CD4-positive, alpha-beta T cell (primary cell): ENCODE measurements around the gene HPCAL1. TPM values are rescaled to one million over a fixed set of nuclear protein-coding genes. Genes with fewer than 3 reads are reported as not detected.

Experiments
- ATAC-seq: fragments of 200-7000 bp; cut with Tn5 transposase; one replicate; pipeline ENCODE4 v1.10.0; 2022; ENCODE audit warnings: mild to moderate bottlenecking; ENCODE audit not compliant: poor library complexity
- CTCF ChIA-PET: fragments of 350-600 bp; sonication (Branson Sonifier 250); formaldehyde crosslinking; loops from one replicate; lab custom pipeline; 2021; ENCODE audit warnings: antibody characterized with exemption, inconsistent platforms; lab: Charles Lee
- POLR2A ChIA-PET: fragments of 350-600 bp; sonication (Branson Sonifier 250); formaldehyde crosslinking; loops from one replicate; lab custom pipeline; 2021; ENCODE audit warnings: antibody characterized with exemption, inconsistent platforms; lab: Charles Lee
- DNase-seq, 14 experiments: peaks; one replicate each; pipeline ENCODE4 v3.0.0-alpha.2; 2013 to 2020; ENCODE audit warnings: mixed read lengths in 2 of 14
- H3K27ac ChIP-seq, 2 donors: one replicate each; pipeline versions ENCODE4 v1.5.1 to v1.7.0; 2013; ENCODE audit warnings: low read length in 2 of 2, low read depth in 1 of 2, mild to moderate bottlenecking in 1 of 2
- H3K27me3 ChIP-seq, 2 experiments: 1 replicate in 1 of 2; 2 replicates in 1 of 2; pipeline versions ENCODE4 v1.6.1 to v1.7.0; 2013; ENCODE audit warnings: low read length in 2 of 2, control low read depth in 1 of 2, mild to moderate bottlenecking in 1 of 2, moderate library complexity in 1 of 2; ENCODE audit not compliant: insufficient read depth in 2 of 2, control insufficient read depth in 1 of 2
- H3K36me3 ChIP-seq: one replicate; pipeline ENCODE4 v1.6.1; 2013; ENCODE audit warnings: low read length, control low read depth; ENCODE audit not compliant: insufficient read depth
- H3K4me1 ChIP-seq: one replicate; pipeline ENCODE4 v1.6.1; 2013; ENCODE audit warnings: low read length, control low read depth; ENCODE audit not compliant: insufficient read depth
- H3K4me3 ChIP-seq: one replicate; pipeline ENCODE4 v1.5.1; 2013; ENCODE audit warnings: mild to moderate bottlenecking, low read length, moderate library complexity
- H3K9me3 ChIP-seq, 2 experiments: 1 replicate in 1 of 2; 2 replicates in 1 of 2; pipeline versions ENCODE4 v1.6.1 to v1.7.0; 2013; ENCODE audit warnings: low read length in 2 of 2, mild to moderate bottlenecking in 2 of 2, control low read depth in 1 of 2, moderate library complexity in 1 of 2; ENCODE audit not compliant: control insufficient read depth in 1 of 2, insufficient read depth in 1 of 2
- H3K27ac Mint-ChIP-seq: one replicate; pipeline ENCODE4 v1.8.0; 2020; ENCODE audit warnings: mixed read lengths
- H3K27me3 Mint-ChIP-seq: one replicate; pipeline ENCODE4 v1.8.0; 2021; ENCODE audit warnings: mixed read lengths
- H3K36me3 Mint-ChIP-seq: one replicate; pipeline ENCODE4 v1.8.0; 2021; ENCODE audit warnings: low read depth, mixed read lengths
- H3K4me1 Mint-ChIP-seq: one replicate; pipeline ENCODE4 v1.8.0; 2021; ENCODE audit warnings: low read depth, mixed read lengths
- H3K4me3 Mint-ChIP-seq: one replicate; pipeline ENCODE4 v1.8.0; 2020; ENCODE audit warnings: mild to moderate bottlenecking, mixed read lengths
- H3K9me3 Mint-ChIP-seq: one replicate; pipeline ENCODE4 v1.8.0; 2020; ENCODE audit warnings: mixed read lengths
- CTCF ChIP-seq: fragments of 200-600 bp; IDR thresholded peaks from one replicate; pipeline ENCODE4 v1.8.0; 2022; ENCODE audit warnings: antibody characterized with exemption, mild to moderate bottlenecking
- intact Hi-C, 2 experiments: fragments of 100-400 bp; cut with DNase I in 1 of 2; cut with micrococcal nuclease in 1 of 2; formaldehyde crosslinking; loops; one replicate each; pipeline versions ENCODE4 v1.15.1 to v1.9.0; 2023 to 2025; cut with DNase I, micrococcal nuclease
- total RNA-seq, 174 experiments: library from RNA in 2 of 174; stranded (reverse) in 2 of 174; gene quantifications; one replicate each; pipeline ENCODE4 v1.2.3 and lab custom pipeline; 2021 to 2026

Gene HPCAL1
- total RNA-seq, 2 experiments from 2014 or later = 24.9 to 27.9 TPM

GRCh38 chr2:10452312-10452711 lies 149.6 kb downstream of the HPCAL1 start:
- Histone ChIP-seq H3K27me3 (no peaks in the 10 kb centered on the region), H3K4me1 (peaks cover 25% of the 10 kb centered on the region), H3K4me3 (no peak overlapping the region), H3K36me3 (no peaks in the 10 kb centered on the region), H3K9me3 (no peaks in the 10 kb centered on the region), H3K27ac (no peak overlapping the region)
- TF ChIP-seq CTCF = no peak
- Mint-ChIP-seq H3K9me3 (no peaks in the 10 kb centered on the region), H3K27me3 (no peaks in the 10 kb centered on the region), H3K4me1 (peaks cover 29% of the 10 kb centered on the region), H3K27ac (no peak overlapping the region), H3K4me3 (no peak overlapping the region), H3K36me3 (peaks cover 2% of the 10 kb centered on the region)
- no peak for DNase-seq
- POLR2A ChIA-PET = interaction anchor here (1.1 kb wide), 1 partner anchor 42 kb away, joined by 4 read pairs; no protein-coding TSS in a partner anchor
- intact Hi-C loops = loop anchor here in 1 of 2 experiments (5.0 kb wide), 2 partner anchors 355 to 1615 kb away; partner anchors contain the start of gene KIDINS220
- CTCF ChIA-PET = no interaction called here
- no peak for ATAC-seq

GRCh38 chr2:10452956-10453904 lies 150.5 kb downstream of the HPCAL1 start:
- H3K27me3 Mint-ChIP-seq = no peaks in the 10 kb centered on the region
- no peak for DNase-seq
- H3K36me3 ChIP-seq = no peaks in the 10 kb centered on the region
- H3K9me3 ChIP-seq = no peaks in the 10 kb centered on the region
- CTCF ChIA-PET = no interaction called here
- no peak overlapping the region for H3K27ac ChIP-seq
- H3K36me3 Mint-ChIP-seq = no peaks in the 10 kb centered on the region
- peaks cover 26% of the 10 kb centered on the region for H3K4me1 Mint-ChIP-seq
- H3K27ac Mint-ChIP-seq = no peak overlapping the region
- peaks cover 21% of the 10 kb centered on the region for H3K4me1 ChIP-seq
- no peak for ATAC-seq
- H3K9me3 Mint-ChIP-seq = no peaks in the 10 kb centered on the region
- intact Hi-C loops = loop anchor here in 1 of 2 experiments (5.0 kb wide), 2 partner anchors 354 to 1616 kb away; partner anchors contain the start of gene KIDINS220
- no peak for TF ChIP-seq CTCF
- no peak overlapping the region for H3K4me3 Mint-ChIP-seq
- H3K4me3 ChIP-seq = no peak overlapping the region
- POLR2A ChIA-PET = interaction anchor here (1.1 kb wide), 1 partner anchor 41 kb away, joined by 4 read pairs; no protein-coding TSS in a partner anchor
- no peaks in the 10 kb centered on the region for H3K27me3 ChIP-seq

GRCh38 chr2:10453905-10454298 lies 151.2 kb downstream of the HPCAL1 start:
- ATAC-seq (no peak), DNase-seq (no peak)
- H3K27ac ChIP-seq = no peak overlapping the region
- no peak for TF ChIP-seq CTCF
- no peaks in the 10 kb centered on the region for H3K9me3 Mint-ChIP-seq
- peaks cover 17% of the 10 kb centered on the region for H3K4me1 ChIP-seq
- no peak overlapping the region for H3K27ac Mint-ChIP-seq
- POLR2A ChIA-PET = no interaction called here
- no peak overlapping the region for H3K4me3 Mint-ChIP-seq
- H3K27me3 ChIP-seq = no peaks in the 10 kb centered on the region
- intact Hi-C loops = loop anchor here in 1 of 2 experiments (5.0 kb wide), 2 partner anchors 353 to 1617 kb away; partner anchors contain the start of gene KIDINS220
- H3K4me3 ChIP-seq = no peak overlapping the region
- CTCF ChIA-PET = no interaction called here
- H3K9me3 ChIP-seq = no peaks in the 10 kb centered on the region
- no peaks in the 10 kb centered on the region for H3K36me3 ChIP-seq
- H3K36me3 Mint-ChIP-seq = no peaks in the 10 kb centered on the region
- no peaks in the 10 kb centered on the region for H3K27me3 Mint-ChIP-seq
- H3K4me1 Mint-ChIP-seq = peaks cover 26% of the 10 kb centered on the region
